GM18517 (cell line): ENCODE data around the gene NOS1AP.

Source experiments
- ATAC-seq: cut with Tn5 transposase; IDR thresholded peaks from one replicate; pipeline ENCODE4 v1.9.1; 2021; ENCODE audit warnings: mild to moderate bottlenecking, moderate library complexity; ENCODE audit not compliant: unreplicated experiment

NOS1AP gene

DNA sequence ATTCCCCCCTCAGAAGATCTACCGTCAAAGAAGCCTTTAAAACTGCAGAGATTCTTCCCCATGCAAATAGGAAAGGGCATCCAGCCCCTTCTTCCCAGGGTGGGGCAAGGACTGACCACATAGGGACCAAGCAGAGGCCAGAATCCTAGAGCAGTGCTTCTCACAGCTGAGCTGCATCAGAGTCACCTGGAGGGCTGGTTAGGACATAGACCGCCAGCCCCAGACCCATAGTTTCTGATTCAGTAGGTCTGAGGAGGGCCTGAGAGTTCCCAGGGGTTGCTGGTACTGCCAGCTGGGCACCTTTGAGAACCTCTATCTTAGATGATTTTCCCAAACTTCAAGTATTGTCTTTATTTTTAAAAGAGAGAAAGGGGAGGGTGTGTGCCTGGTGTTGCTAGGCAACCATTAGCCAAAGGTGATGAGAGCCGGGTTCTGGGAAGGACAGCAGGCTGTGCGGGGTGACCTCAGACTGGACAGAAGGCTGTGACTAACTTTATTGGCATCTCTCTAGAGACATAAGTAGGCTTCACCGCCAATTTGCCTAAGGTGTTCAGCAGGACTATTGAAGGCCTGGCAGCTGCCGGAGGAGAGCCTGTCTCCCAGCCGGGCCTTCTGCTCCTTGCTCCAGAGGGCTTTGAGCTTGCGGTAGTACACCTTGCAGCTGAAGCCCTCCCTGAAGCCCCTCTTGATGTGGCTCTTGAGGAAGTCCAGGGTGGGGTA lies 304.2 kb downstream of the NOS1AP start:
- no peak for ATAC-seq

GRCh38 chr1:162374406-162374805 lies 304.9 kb downstream of the NOS1AP start:
- no peak for ATAC-seq

- ATAC-seq = no peak
These were observed 306.0 kb downstream of the NOS1AP start for GRCh38 chr1:162375463-162375862.

DNA sequence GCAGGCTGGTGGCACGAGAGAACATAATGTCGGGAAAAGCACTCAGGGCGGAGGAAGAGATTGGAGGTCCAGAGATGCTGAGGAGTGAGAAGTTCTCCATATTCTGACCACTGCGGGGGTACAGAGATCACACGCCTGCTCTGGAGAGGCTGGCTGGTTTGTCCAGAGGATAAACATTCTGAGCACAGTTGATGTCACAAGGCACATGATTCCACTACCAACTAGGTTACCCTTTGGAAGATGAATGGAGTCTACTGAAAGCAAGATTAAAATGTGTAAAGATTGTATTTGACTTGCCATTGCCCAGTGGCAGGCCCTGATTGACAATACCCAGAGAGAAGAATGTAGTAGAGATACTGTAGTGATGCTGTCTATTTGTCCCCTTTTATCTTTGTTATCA lies 307.2 kb downstream of the NOS1AP start, which contains the start of gene SPATA46:
Gene SPATA46 (minus strand): TSS at position 164 of the 400 bp plus-strand sequence. CDS start 64 bp downstream, at position 100.
- ATAC-seq = no peak

- no peak for ATAC-seq
These were observed 310.8 kb downstream of the NOS1AP start for GRCh38 chr1:162380061-162380846.

DNA sequence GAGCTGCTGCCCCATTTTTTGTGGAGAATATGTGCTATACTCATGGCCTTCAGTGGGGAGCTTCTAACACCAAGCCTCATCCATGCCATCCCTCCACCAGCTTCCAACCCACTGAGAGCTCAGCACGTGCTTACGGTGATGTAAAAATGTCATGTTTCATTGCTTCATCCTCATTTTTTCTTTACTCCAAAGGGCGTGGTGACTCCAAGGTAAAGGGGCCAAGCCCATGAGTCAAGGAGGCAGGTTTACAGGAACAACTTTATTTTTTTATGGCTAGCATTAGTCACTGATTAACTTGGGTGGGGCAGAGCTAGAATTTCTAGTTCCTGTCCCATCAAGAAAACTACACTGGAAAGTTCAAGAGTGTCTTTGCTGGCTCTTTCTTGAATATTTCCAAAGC lies 311.9 kb downstream of the NOS1AP start, which contains the start of gene C1orf226:
Gene C1orf226 (plus strand): TSS at position 346 of the 400 bp plus-strand sequence. CDS start 174 bp downstream, outside the sequence.
- no peak for ATAC-seq

DNA sequence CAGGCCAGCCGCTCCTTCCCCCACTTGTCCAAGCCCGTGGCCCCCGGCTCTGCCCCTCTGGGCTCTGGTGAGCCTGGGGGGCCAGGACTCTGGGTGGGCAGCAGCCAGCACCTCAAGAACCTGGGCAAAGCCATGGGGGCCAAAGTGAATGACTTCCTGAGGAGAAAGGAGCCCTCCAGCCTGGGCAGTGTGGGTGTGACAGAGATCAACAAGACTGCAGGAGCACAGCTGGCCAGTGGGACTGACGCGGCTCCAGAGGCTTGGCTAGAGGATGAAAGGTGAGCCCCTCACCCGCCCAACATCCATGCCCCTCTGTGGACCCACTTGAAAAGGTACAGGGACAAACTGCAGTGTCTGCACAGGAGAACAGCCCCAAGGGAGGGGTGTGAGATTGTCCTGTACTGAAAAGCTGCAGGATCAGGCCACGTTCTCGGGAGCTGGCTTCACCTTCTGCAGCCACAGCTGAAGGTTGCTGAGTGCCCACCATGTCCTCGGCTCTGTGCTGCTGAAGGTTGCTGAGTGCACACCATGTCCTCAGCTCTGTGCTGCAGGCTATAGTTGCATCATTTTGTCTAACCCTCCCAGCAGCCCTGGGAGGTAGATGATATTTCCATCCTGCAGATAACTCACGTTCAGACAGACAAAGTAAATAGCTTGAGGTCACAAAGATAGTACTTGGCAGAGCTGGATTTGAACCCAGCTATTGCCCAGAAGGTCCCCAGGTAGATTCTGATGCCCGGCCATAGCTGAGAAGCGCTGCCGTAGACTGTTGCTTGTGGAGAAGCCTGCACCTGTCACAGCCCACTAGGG lies 312.7 kb downstream of the NOS1AP start:
- no peak for ATAC-seq

GRCh38 chr1:162383091-162383490 lies 313.6 kb downstream of the NOS1AP start:
- ATAC-seq = no peak

- no peak for ATAC-seq
These were observed 314.0 kb downstream of the NOS1AP start for GRCh38 chr1:162383516-162383915.

GRCh38 chr1:162384116-162384515 lies 314.6 kb downstream of the NOS1AP start:
- ATAC-seq = no peak

DNA sequence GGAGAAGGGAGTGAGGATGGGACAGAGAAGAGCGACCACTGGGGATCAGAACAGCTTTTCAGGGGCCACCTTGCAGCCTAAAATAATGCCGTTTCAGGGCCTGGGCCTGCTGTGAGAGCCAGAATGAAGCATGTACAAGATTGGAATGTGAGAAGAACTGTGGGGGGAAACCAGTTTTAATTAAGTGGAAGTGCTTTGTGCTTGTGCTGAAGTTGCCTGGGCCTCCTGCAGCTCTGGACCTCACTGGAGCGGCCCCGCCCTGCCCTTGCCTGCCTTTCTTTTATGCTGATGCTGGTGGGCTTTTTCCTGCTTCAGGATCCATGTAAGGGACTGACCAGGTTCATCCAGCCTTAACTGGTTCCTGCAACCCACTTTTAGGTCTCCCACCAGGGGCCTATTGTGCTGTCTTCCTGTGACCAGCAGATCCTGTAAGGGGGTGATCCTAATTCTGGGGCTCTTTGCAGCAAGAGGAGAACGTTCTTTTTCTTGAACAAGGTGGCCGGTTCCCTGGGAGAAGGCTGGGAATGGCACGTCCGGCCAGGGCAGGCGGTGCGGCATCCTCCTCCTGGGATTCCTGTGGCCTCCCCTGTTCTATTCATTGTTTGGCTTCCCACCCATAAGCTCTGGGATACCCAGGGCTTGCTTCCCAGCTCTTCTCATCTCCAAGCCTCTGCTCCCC lies 315.2 kb downstream of the NOS1AP start:
- ATAC-seq = no peak

DNA sequence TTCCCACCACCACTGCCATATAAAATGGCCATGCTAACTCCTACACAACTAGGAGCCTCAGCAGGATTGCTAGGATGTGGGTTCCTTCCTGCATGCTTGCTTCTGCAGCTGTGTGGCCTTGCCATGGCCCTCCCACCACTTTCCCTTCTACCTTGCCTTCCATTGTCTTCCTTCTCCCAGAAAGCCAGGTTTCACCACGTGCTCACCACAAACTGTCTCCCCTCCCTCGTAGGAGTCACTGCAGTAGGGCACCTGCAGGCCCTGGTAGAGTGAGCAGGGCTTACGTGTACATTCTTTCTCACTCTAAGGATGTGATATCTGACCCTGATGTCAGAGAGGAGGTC lies 315.8 kb downstream of the NOS1AP start:
- ATAC-seq = no peak

DNA sequence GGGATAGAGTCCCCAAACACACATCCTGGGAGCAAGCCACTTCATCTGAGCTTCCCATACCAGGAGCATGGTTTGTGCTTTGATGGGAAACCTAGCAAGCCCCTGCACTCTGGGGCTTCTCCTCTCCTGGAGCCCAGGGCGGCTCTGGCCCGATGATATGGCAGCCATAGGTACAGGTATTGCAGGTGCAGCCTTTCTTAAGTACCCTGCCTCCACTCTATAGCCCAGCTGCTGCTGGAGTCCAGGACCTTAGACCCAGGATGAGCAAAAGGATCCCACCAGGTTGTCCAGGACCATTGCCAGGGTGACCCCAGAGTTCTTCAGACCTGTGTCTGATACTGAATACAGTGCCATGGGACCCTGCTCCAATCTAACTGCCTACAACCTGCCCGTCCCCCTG lies 316.2 kb downstream of the NOS1AP start:
- ATAC-seq = no peak

DNA sequence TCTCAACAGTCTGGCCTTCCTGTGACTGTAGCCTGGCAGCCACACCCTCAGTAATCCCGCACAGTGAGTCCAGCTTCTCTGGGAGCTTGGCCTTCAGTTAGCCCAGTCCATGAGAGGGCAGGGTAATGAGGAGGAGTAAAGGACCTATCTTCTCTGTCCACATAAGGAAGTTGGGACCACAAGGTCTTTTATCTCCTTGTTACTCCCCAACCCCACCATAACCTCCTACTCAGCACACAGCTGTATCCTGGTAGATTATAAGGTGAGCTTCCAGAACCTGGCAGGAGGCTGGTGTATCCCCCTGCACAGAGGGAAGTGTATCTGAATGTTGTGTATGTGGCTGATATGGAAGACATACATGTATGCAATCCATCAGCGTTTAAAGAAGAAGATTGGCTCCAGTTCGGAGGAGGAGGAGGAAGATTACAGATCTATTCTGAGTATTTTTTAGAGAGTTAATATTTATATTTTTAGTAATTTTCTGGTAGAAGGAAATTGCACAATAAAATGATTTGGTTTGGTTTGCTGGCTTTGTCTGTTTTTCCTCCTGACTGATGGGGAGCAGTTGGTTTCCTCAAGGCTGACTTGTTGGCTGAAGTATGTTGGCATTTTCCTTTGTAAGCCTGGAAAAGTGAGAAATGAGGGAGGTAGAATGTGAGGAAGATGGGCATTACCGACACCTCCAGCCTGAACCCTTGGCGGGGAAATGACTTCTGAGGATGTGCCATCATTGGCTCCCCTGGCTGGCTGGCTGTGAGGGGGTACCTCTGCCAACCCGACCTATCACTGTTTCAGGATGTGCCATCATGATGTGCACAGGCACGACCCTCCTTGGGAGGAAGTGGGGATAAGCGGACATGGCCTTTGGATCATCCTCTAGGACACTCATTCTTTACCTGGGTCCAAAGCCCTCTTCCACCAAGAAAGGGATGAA lies 317.1 kb downstream of the NOS1AP start:
- ATAC-seq = no peak

DNA sequence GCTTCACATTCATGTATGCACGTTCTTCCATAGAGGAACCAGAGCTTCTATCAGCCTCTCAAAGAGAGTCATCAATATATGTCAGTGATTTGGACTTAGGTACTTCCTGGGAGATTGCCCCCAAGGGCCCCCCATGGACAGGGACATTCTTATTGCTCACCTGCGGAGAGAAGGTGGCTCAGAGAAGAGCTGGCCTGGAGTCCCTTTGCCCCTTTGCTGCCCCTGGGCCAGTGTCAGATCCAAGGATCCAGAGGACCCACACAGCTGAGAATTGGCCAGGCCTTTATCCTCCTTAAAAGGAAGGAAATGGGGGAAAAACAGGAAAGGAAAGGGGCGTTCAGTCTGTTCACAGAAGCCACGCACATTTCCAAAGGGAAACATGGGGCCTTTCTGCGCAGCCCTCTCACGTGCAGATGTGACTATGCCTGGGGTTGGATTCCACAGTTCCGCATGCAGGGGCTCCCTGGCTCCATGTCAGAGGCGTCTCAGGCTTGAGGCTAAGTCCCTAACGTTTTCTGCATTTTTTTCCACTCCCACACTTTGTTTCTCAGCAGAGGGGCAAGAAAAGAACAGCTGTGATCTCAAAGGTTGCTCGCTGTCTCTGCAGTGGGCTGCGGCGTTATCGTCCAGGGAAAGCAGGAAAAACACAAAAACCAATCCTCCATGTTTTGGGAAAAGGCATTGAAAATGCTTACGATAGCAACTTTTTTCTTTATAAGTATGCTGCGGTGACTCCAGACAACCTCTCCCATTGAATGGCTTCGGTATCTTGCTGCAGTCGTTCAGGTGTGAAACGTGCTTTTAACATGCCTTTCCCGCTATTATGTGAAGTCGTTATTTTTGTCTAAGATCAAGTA lies 318.0 kb downstream of the NOS1AP start:
- no peak for ATAC-seq

DNA sequence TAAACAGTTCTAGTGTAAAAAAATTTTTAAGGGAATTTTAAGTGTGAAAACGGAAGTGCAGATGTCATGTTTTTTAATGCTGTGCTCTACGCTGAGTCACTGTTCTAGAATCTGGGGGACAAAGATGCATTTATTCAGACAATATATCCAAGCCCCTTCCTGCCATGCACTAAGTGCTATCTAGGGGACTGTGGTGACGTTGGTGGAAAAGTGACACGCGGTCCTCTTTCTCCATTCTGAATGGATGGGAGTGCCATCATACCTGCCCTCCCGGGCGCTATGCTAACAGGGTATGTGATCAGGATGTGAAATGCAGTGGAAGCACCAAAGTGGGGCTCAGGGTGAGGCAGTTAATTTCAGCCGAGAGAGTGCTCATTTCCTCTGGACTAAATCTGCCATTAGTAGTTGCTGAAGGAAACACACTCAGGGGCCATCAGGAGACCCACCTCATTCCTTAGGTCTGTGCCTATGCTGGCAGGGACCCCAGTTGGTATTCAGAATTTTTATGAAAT lies 318.6 kb downstream of the NOS1AP start:
- no peak for ATAC-seq

DNA sequence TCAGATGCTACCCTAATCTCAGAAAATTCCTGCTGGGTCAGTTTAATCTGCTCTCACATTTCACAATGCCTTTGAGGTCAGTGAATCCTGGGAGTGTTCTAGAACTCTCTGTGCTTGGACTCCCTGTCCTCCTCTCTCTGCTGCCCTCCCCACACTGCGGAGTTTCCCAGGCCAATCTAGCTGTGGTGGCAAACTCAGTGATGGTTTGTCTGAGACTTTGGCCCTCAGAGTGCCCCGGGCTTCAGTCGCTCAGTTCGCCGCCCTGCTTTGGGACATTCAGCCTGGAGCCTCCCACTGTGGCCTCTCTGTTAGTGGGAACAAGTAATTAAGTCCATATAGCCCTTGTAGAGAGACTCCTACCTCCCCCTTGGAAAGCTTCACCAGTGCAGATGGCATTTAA lies 319.1 kb downstream of the NOS1AP start:
- ATAC-seq = no peak

DNA sequence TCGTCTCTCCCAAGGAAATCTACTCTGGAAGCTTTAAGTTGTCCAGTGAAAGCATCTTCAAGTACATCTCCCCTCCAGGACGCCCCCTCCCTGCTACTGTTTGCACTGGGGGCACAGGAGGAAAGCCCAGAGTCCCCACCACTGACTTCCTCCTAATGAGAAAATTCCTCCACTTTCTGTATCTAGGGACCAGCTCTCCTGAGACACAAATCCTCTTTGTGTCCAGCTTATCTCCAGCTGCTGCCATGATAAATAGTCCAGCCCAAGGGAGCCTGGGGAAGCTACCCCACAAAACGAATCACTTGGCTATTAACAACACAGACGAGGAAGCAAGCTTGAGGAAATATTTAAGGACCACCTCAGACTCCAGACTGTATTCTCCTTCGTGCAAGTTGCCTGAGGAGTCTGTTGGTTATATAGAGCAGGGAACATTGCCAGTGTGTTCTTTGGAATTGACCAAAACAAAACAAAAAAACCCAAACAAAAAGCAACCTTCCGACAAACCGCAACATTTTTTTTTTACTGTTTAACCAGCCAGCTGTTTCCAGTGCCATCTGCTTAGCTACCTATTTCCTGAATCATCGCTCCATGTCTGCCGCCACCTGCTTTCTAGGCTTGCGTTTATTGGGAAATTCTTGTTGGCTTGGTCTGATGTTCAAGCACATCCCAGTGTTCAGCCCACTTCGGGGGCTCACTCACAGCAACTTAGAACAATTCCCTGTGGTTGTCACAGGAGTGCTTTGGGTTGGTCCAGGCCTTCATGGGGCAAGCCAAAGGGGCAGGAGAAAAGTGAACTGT lies 319.7 kb downstream of the NOS1AP start:
- ATAC-seq = no peak
